Hepatocyte (in vitro differentiated cells): Measurements from ENCODE around the gene BRINP3. TPM values are rescaled to one million over a fixed set of nuclear protein-coding genes. Genes with fewer than 3 reads are reported as not detected.

ENCODE experiments used
- DNase-seq: peaks from one replicate; pipeline ENCODE4 v3.0.0-alpha.2; 2016; ENCODE audit warnings: low spot score
- H2AFZ ChIP-seq: fragments of 200-600 bp; sonication (generic); 2 replicates; pipeline ENCODE4 v1.6.0; 2016; ENCODE audit warnings: antibody characterized with exemption, mild to moderate bottlenecking
- H3K27ac ChIP-seq: fragments of 200-600 bp; sonication (generic); 2 replicates; pipeline ENCODE4 v1.5.1; 2016; ENCODE audit warnings: mild to moderate bottlenecking
- H3K27me3 ChIP-seq: fragments of 200-600 bp; sonication (generic); 2 replicates; pipeline ENCODE4 v1.6.1; 2016
- H3K36me3 ChIP-seq: fragments of 200-600 bp; sonication (generic); replicated peaks from 2 replicates; pipeline ENCODE4 v1.5.1; 2016; ENCODE audit warnings: low read depth; ENCODE audit not compliant: insufficient read depth
- H3K4me1 ChIP-seq: fragments of 200-600 bp; sonication (generic); 2 replicates; pipeline ENCODE4 v1.5.1; 2016; ENCODE audit warnings: mild to moderate bottlenecking, moderate library complexity; ENCODE audit not compliant: insufficient read depth
- H3K4me2 ChIP-seq: fragments of 200-600 bp; sonication (generic); 2 replicates; pipeline ENCODE4 v1.6.0; 2016
- H3K4me3 ChIP-seq: fragments of 200-600 bp; sonication (generic); 2 replicates; pipeline ENCODE4 v1.5.1; 2016; ENCODE audit warnings: mild to moderate bottlenecking
- H3K79me2 ChIP-seq: fragments of 200-600 bp; sonication (generic); 2 replicates; pipeline ENCODE4 v1.6.0; 2017; ENCODE audit warnings: mild to moderate bottlenecking
- H3K9me2 ChIP-seq: fragments of 200-600 bp; sonication (generic); replicated peaks from 2 replicates; pipeline ENCODE4 v1.6.0; 2017; ENCODE audit warnings: mild to moderate bottlenecking; ENCODE audit not compliant: insufficient read depth
- H3K9me3 ChIP-seq: fragments of 200-600 bp; sonication (generic); 2 replicates; pipeline ENCODE4 v1.5.1; 2016; ENCODE audit warnings: low read depth, mild to moderate bottlenecking
- H4K20me1 ChIP-seq: fragments of 200-600 bp; sonication (generic); 2 replicates; pipeline ENCODE4 v1.6.0; 2016; ENCODE audit warnings: mild to moderate bottlenecking; ENCODE audit not compliant: insufficient read depth, poor library complexity, severe bottlenecking
- EZH2 ChIP-seq: fragments of 200-600 bp; sonication (generic); IDR thresholded peaks from 2 replicates; pipeline ENCODE4 v1.6.1; 2016; ENCODE audit warnings: antibody characterized with exemption, mild to moderate bottlenecking, borderline replicate concordance
- EZH2phosphoT487 ChIP-seq: fragments of 200-600 bp; sonication (generic); IDR thresholded peaks from one replicate; pipeline ENCODE4 v1.6.1; 2018; ENCODE audit warnings: antibody characterized with exemption, mild to moderate bottlenecking, low read depth, moderate library complexity; ENCODE audit not compliant: unreplicated experiment, severe bottlenecking
- WGBS: methylation state at CpG from one replicate; pipeline ENCODE4 v1.1.6; 2016; ENCODE audit warnings: low lambda C conversion rate; ENCODE audit errors: missing lambda C conversion rate; 5-methylcytosine and 5-hydroxymethylcytosine counted together
- polyA plus RNA-seq: library from polyadenylated mRNA; unstranded; fragments of >200 nt; fragmentation: Nextera tagmentation; extraction: Ambion mirVana; gene quantifications from 2 replicates; pipeline ENCODE4 v1.2.1, GENCODE V29; 2016
- total RNA-seq: library from RNA; depleted of rRNA; stranded (reverse); fragments of >200 nt; gene quantifications from 2 replicates; pipeline ENCODE4 v1.2.3, GENCODE V29; 2014
- TF ChIP-seq, protein P1 (sequence below): fragments of 200-600 bp; sonication (generic); IDR thresholded peaks from 2 replicates; pipeline ENCODE4 v1.5.1; 2016; ENCODE audit warnings: antibody characterized with exemption, mild to moderate bottlenecking; ENCODE audit not compliant: poor library complexity

BRINP3 gene
- total and polyA plus RNA-seq, 2 experiments from 2014 or later, result 15.3 to 37.9 TPM

DNA sequence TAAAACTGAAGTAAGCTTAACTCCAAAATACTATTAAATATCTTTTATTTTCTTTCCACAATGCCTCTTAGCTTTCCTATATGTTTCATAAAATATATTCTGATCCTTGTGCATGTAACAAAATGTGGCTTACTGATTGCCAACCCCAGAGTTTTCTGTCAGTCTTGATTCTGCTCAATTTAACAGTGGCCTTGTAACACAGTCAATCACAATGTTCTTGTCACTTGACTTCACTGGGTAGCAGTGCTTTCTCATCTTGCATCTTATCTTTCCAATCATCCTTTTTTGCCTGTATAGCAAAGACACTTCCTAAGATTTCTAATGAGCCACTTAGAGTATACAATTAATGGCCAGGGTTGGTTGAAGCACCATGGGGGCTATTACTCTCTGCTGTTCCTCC, 19.9 kb upstream of the BRINP3 start:
- Histone ChIP-seq H3K27ac (no peak overlapping the region), H3K27me3 (no peaks in the 10 kb centered on the region), H3K79me2 (no peaks in the 10 kb centered on the region), H3K9me3 (no peaks in the 10 kb centered on the region), H3K4me1 (no peaks in the 10 kb centered on the region), H4K20me1 (no peaks in the 10 kb centered on the region), H3K4me2 (no peak overlapping the region), H3K9me2 (no peaks in the 10 kb centered on the region), H2AFZ (no peak overlapping the region), H3K36me3 (no peaks in the 10 kb centered on the region), H3K4me3 (no peak overlapping the region)
- TF ChIP-seq, protein P1, sequence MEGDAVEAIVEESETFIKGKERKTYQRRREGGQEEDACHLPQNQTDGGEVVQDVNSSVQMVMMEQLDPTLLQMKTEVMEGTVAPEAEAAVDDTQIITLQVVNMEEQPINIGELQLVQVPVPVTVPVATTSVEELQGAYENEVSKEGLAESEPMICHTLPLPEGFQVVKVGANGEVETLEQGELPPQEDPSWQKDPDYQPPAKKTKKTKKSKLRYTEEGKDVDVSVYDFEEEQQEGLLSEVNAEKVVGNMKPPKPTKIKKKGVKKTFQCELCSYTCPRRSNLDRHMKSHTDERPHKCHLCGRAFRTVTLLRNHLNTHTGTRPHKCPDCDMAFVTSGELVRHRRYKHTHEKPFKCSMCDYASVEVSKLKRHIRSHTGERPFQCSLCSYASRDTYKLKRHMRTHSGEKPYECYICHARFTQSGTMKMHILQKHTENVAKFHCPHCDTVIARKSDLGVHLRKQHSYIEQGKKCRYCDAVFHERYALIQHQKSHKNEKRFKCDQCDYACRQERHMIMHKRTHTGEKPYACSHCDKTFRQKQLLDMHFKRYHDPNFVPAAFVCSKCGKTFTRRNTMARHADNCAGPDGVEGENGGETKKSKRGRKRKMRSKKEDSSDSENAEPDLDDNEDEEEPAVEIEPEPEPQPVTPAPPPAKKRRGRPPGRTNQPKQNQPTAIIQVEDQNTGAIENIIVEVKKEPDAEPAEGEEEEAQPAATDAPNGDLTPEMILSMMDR, result no peak
- TF ChIP-seq EZH2 (no peak), EZH2phosphoT487 (no peak)
- DNase-seq, result no peak

DNA sequence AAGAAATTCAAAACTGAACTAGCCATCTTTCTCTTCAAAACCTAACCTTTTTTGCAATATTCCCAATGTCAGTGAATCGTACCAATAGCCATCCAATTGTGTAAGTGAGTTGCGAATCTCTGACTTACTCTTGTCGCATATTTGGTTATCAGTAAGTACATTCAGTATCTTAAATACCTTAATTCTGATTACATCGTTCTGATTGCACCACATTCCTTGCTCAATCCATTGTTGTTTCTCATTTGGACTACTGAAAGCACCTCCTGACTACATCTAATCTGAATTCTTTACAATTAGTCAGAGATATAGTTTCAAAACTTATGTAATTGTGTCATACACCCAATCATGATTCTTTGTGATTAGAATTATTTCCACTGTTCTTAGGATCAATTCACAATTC, 16.8 kb upstream of the BRINP3 start:
- Histone ChIP-seq H3K27me3 (no peaks in the 10 kb centered on the region), H2AFZ (no peak overlapping the region), H3K4me3 (no peak overlapping the region), H3K36me3 (no peaks in the 10 kb centered on the region), H3K9me3 (no peaks in the 10 kb centered on the region), H3K4me1 (no peaks in the 10 kb centered on the region), H3K79me2 (no peaks in the 10 kb centered on the region), H4K20me1 (no peaks in the 10 kb centered on the region), H3K9me2 (no peaks in the 10 kb centered on the region), H3K27ac (no peak overlapping the region), H3K4me2 (no peak overlapping the region)
- 86% methylated on average over 4 of the region's 4 CpGs for WGBS
- no peak for DNase-seq
- TF ChIP-seq, protein P1, result no peak

DNA sequence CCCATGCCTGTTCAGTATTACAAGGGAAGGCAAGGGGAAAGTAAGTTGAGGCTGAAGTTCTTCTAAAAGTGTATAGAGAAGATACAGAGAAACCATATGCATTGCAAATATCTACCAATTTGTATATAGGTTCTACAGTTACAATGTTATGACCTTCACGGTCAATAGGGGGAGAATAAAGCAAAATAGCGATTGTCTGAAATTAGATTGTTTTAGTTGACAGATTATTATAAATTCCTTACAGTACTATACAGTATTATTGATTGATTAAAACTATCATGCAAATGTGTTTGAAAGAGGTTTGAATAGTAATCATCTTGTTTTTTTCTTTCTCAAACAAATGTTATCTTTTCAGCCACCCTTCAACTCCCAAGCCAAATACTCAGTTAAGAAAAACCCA, 13.7 kb upstream of the BRINP3 start:
- no peaks in the 10 kb centered on the region for H3K27me3 ChIP-seq
- TF ChIP-seq, protein P1, result no peak
- TF ChIP-seq EZH2, result no peak
- no peak for TF ChIP-seq EZH2phosphoT487
- 91% methylated on average over 2 of the region's 2 CpGs for whole genome bisulfite sequencing

DNA sequence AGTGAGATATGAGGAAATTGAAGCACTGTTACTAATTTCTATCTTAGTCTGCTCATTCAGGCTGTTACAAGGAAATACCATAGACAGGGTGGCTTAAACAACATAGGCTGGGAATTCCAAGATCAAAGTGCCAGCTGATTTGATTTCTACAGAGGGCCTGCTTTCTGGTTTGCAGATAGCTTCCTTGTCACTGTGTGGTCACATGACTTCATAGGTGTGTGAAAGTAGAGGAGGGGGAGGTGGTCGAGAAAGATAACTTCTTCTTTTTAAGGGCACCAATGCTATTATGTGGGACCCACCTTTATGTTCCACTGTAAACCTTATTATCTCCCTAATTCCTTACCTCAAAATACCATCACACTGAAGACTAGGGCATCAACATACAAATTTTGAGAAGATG, 6.4 kb upstream of the BRINP3 start:
- WGBS, result 44% methylated on average over 1 of the region's 1 CpG
- TF ChIP-seq, protein P1, result no peak
- no peak for TF ChIP-seq EZH2phosphoT487
- no peak for TF ChIP-seq EZH2
- Histone ChIP-seq H4K20me1 (no peaks in the 10 kb centered on the region), H3K4me1 (no peaks in the 10 kb centered on the region), H3K9me2 (no peaks in the 10 kb centered on the region), H3K4me3 (no peak overlapping the region), H3K4me2 (no peak overlapping the region), H3K79me2 (peaks cover 3% of the 10 kb centered on the region), H2AFZ (no peak overlapping the region), H3K36me3 (no peaks in the 10 kb centered on the region), H3K27me3 (no peaks in the 10 kb centered on the region), H3K27ac (no peak overlapping the region), H3K9me3 (no peaks in the 10 kb centered on the region)
- no peak for DNase-seq

More for the DNA sequence above, 13.7 kb upstream of the BRINP3 start:
- no peaks in the 10 kb centered on the region for H3K9me2 ChIP-seq
- no peak overlapping the region for H3K4me2 ChIP-seq
- DNase-seq, result no peak
- no peaks in the 10 kb centered on the region for H3K4me1 ChIP-seq
- H4K20me1 ChIP-seq, result no peaks in the 10 kb centered on the region
- no peaks in the 10 kb centered on the region for H3K79me2 ChIP-seq
- H3K36me3 ChIP-seq, result no peaks in the 10 kb centered on the region
- no peaks in the 10 kb centered on the region for H3K9me3 ChIP-seq
- no peak overlapping the region for H3K27ac ChIP-seq
- no peak overlapping the region for H3K4me3 ChIP-seq
- no peak overlapping the region for H2AFZ ChIP-seq
